Left ventricle myocardium inferior (tissue), 1 donor: ENCODE results near the gene LDB2. TPM values are rescaled to one million over a fixed set of nuclear protein-coding genes. Genes with fewer than 3 reads are reported as not detected.

Source experiments
- DNase-seq: peaks from one replicate; pipeline ENCODE4 v3.0.0-alpha.2; 2020
- H3K27ac ChIP-seq: fragments of 200-600 bp; replicated peaks from 2 replicates; pipeline ENCODE4 v1.8.0; 2021
- H3K27me3 ChIP-seq: fragments of 200-600 bp; 2 replicates; pipeline ENCODE4 v1.8.0; 2021; ENCODE audit warnings: low read depth
- H3K36me3 ChIP-seq: fragments of 200-600 bp; 2 replicates; pipeline ENCODE4 v1.8.0; 2021
- H3K4me1 ChIP-seq: fragments of 200-600 bp; 2 replicates; pipeline ENCODE4 v1.8.0; 2021
- H3K4me3 ChIP-seq: fragments of 200-600 bp; 2 replicates; pipeline ENCODE4 v1.8.0; 2021; ENCODE audit warnings: mild to moderate bottlenecking, moderate library complexity
- H3K9me3 ChIP-seq: fragments of 200-600 bp; replicated peaks from 2 replicates; pipeline ENCODE4 v1.8.0; 2021
- CTCF ChIP-seq: fragments of 200-600 bp; IDR thresholded peaks from 2 replicates; pipeline ENCODE4 v1.8.0; 2021; ENCODE audit warnings: antibody characterized with exemption, mild to moderate bottlenecking, borderline replicate concordance
- intact Hi-C: fragments of 100-400 bp; cut with micrococcal nuclease; formaldehyde crosslinking; loops from one replicate; pipeline ENCODE4 v1.11.0; 2022
- total RNA-seq: library from RNA; stranded (reverse); fragmentation: NEBNext Ultra II Directional; extraction: Animal tissue kit (Norgen Biotek cat#: 25700); gene quantifications from one replicate; pipeline ENCODE4 v1.2.1, GENCODE V29; 2021
- donor health status: DM: no; HTN: yes; CAD: no; lungs with severe emphysema.

The LDB2 gene
- total RNA-seq, 1 donor from 2014 or later = 29.6 TPM

- no peak for DNase-seq
- H3K4me1 ChIP-seq = no peaks in the 10 kb centered on the region
- H3K9me3 ChIP-seq = no peaks in the 10 kb centered on the region
- H3K36me3 ChIP-seq = no peaks in the 10 kb centered on the region
- H3K4me3 ChIP-seq = no peak overlapping the region
- H3K27me3 ChIP-seq = peaks cover 4% of the 10 kb centered on the region
- intact Hi-C loops = no loop called here
- H3K27ac ChIP-seq = no peak overlapping the region
- no peak for TF ChIP-seq CTCF
These were observed 440.5 kb downstream of the LDB2 start for GRCh38 chr4:16457944-16458343.
